ENCODE measurements around the gene GBE1.

DNA sequence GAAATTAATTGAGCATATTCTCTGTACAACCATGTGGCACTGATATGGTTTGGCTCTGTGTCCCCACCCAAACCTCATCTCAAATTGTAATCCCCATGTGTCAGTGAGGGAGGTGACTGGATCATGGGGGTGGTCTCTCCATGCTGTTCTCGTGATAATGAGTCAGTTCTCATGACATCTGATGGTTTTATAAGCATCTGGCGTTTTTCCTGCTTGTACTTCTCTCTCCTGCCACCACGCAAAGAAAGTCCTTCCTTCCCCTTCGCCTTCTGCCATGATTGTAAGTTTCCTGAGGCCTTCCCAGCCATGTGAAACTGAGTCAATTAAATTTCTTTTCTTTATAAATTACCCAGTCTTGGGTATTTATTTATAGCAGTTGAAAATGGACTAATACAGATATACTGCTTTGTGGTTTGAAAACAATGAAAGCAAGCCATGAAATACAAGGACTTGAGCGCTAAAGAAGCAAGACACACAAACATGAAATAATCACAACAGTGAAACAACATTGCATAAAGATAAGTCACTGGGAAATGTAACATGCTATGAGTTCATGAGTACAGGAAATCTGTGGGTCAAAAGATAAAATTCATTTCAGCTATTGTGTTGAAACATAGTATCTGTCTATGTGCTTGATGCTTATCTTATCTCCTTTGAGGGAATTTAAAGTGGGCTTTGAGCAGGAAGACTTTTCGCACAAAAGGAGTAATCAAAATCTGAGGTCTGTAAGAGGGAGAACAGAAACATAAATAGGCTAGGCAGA lies 288.7 kb downstream of the GBE1 start:
- TF ChIP-seq RAD21 (IDR thresholded peaks at IDR 0.05; ENCODE audit: insufficient read depth, low read depth, low read length) (no peak), MYC (IDR thresholded peaks at IDR 0.05; ENCODE audit: insufficient read depth, insufficient read length, insufficient replicate concordance, low read length, severe bottlenecking) (no peak), TAF1 (IDR thresholded peaks at IDR 0.05; ENCODE audit: borderline replicate concordance, low read depth, low read length) (no peak), PAX5 (IDR thresholded peaks at IDR 0.05; ENCODE audit: borderline replicate concordance, low read depth, low read length) (no peak)
- TF ChIP-seq, protein P1, sequence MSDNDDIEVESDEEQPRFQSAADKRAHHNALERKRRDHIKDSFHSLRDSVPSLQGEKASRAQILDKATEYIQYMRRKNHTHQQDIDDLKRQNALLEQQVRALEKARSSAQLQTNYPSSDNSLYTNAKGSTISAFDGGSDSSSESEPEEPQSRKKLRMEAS (IDR thresholded peaks at IDR 0.05; ENCODE audit: low read depth, low read length): no peak
